ENCODE measurements around the gene GALNT17. TPM values are rescaled to one million over a fixed set of nuclear protein-coding genes. Genes with fewer than 3 reads are reported as not detected.

GALNT17 gene
- total and polyA plus RNA-seq, 2 experiments from 2014 or later: 2.3 to 4.6 TPM

DNA sequence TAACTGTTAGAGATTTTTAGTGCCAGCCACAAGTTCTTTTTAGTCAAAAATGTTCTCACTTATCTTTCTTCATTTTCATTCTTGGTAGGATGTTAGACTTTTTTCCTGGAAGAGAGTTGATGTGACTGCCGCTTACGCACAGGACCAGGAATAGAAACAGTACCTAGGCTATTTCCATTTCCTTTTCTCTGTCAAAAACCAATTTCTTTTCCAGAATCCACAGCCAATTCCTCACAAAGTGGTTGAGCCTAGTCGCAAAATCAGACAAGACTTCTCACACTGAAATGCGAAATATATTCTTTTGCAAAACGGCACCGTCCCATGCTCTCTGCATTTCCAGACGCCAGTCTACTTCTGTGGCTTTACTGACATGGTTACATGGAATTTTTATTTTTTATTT lies 394.2 kb downstream of the GALNT17 start:
- Histone ChIP-seq H3K36me3 (no peaks in the 10 kb centered on the region), H3K4me3 (no peak overlapping the region), H3K27me3 (no peaks in the 10 kb centered on the region), H3K27ac (no peak overlapping the region), H3K4me1 (ENCODE audit: low read depth) (no peaks in the 10 kb centered on the region), H3K9me3 (ENCODE audit: low read depth) (no peaks in the 10 kb centered on the region)
- DNase-seq (ENCODE audit: low read depth in 1 of 2, low spot score in 1 of 2): no peak
- TF ChIP-seq, protein P1, sequence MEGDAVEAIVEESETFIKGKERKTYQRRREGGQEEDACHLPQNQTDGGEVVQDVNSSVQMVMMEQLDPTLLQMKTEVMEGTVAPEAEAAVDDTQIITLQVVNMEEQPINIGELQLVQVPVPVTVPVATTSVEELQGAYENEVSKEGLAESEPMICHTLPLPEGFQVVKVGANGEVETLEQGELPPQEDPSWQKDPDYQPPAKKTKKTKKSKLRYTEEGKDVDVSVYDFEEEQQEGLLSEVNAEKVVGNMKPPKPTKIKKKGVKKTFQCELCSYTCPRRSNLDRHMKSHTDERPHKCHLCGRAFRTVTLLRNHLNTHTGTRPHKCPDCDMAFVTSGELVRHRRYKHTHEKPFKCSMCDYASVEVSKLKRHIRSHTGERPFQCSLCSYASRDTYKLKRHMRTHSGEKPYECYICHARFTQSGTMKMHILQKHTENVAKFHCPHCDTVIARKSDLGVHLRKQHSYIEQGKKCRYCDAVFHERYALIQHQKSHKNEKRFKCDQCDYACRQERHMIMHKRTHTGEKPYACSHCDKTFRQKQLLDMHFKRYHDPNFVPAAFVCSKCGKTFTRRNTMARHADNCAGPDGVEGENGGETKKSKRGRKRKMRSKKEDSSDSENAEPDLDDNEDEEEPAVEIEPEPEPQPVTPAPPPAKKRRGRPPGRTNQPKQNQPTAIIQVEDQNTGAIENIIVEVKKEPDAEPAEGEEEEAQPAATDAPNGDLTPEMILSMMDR (IDR thresholded peaks at IDR 0.05; ENCODE audit: low read depth, low read length): no peak

DNA sequence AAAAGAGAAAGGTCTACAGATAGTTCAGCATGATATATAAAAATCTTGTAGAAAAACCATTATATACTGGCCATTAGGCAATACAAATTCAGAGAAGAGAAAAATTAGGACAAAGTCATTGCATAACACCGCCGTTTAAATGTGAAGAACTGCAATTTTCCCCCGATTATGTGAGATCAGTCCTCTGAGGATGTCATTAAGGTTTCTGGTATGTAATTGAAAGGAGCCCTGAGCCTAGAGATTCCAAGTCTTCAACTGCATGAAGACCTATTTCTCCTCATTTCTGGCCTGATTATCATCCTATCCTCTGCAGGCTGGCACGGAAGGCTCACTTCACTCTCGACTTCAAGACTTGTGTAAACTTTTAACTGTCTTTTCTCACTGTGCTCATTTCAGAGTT lies 395.3 kb downstream of the GALNT17 start:
- H3K27me3 ChIP-seq: peaks cover 6% of the 10 kb centered on the region
- no peaks in the 10 kb centered on the region for H3K36me3 ChIP-seq
- H3K9me3 ChIP-seq (ENCODE audit: low read depth): no peaks in the 10 kb centered on the region
- no peak overlapping the region for H3K27ac ChIP-seq
- no peaks in the 10 kb centered on the region for H3K4me1 ChIP-seq (ENCODE audit: low read depth)
- no peak for DNase-seq (ENCODE audit: low read depth in 1 of 2, low spot score in 1 of 2)
- H3K4me3 ChIP-seq: no peak overlapping the region
- TF ChIP-seq, protein P1 (IDR thresholded peaks at IDR 0.05; ENCODE audit: low read depth, low read length): no peak

DNA sequence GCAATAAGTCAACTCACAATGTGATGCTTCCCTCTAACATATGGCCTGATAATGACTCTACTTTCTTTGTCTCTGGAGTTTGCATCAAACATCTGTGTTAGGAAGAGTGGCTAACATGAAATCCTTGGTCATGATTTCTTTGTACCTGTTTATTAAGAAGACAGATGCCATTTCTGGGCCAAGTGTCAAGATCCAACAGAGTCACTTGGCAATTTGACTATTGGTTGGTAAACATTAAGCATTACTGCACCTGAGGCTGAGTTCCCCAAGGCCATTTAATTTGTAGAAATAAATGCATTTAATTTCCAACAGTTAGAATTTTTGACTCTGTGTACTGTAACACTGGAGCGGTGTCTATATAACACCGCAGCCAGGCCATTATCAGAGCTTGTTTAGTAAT lies 403.7 kb downstream of the GALNT17 start:
- no peak overlapping the region for H3K27ac ChIP-seq
- no peak for DNase-seq (ENCODE audit: low read depth in 1 of 2, low spot score in 1 of 2)
- H3K4me1 ChIP-seq (ENCODE audit: low read depth): peaks cover 10% of the 10 kb centered on the region
- peaks cover 19% of the 10 kb centered on the region for H3K27me3 ChIP-seq
- H3K9me3 ChIP-seq (ENCODE audit: low read depth): no peaks in the 10 kb centered on the region
- no peaks in the 10 kb centered on the region for H3K36me3 ChIP-seq
- H3K4me3 ChIP-seq: no peak overlapping the region
- TF ChIP-seq, protein P1 (IDR thresholded peaks at IDR 0.05; ENCODE audit: low read depth, low read length): no peak

DNA sequence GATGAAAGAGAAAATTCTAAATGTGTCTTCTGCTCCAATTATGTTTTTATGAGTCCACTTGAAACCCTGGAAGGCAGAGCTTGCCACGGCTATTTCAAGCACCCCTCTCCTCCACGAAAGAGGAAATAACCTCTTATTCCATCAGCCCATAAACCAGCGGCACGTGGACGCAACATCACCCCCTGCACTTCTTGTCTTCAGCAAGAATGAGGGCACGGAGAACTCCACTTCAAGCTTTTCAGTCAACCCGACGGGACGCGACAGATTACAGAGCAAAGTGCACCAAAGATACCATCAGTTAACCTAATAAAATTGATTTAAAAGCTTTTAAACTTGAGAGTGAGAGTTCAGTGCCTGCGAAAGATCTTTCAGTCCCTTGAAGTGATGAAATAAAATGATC lies 406.3 kb downstream of the GALNT17 start:
- Histone ChIP-seq H3K27ac (no peak overlapping the region), H3K4me3 (no peak overlapping the region), H3K9me3 (ENCODE audit: low read depth) (no peaks in the 10 kb centered on the region), H3K4me1 (ENCODE audit: low read depth) (peaks cover 10% of the 10 kb centered on the region), H3K27me3 (peaks cover 16% of the 10 kb centered on the region), H3K36me3 (no peaks in the 10 kb centered on the region)
- DNase-seq (ENCODE audit: low read depth in 1 of 2, low spot score in 1 of 2): peak in 1 of 2 donors; percentile 83
- TF ChIP-seq, protein P1 (IDR thresholded peaks at IDR 0.05; ENCODE audit: low read depth, low read length): no peak

DNA sequence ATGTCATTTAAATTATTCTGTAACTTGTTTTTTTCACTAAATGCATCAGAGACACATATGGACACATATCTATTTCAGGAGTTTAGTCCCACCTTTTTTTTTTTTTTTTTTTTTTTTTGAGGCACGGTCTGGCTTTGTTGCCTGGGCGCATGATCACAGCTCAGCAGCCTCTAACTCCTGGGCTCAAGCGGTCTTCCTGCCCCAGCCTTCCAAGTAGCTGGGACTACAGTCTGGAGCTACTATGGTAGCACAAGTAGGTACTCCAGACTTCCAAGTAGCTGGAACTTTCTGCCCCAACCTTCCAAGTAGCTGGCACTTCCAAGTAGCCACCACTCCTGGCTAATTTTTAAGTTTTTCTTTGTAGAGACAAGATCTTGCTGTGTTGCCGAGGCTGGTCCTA lies 407.7 kb downstream of the GALNT17 start:
- Histone ChIP-seq H3K4me1 (ENCODE audit: low read depth) (peaks cover 10% of the 10 kb centered on the region), H3K27me3 (peaks cover 9% of the 10 kb centered on the region), H3K4me3 (no peak overlapping the region), H3K27ac (no peak overlapping the region), H3K9me3 (ENCODE audit: low read depth) (no peaks in the 10 kb centered on the region), H3K36me3 (no peaks in the 10 kb centered on the region)
- TF ChIP-seq, protein P1 (IDR thresholded peaks at IDR 0.05; ENCODE audit: low read depth, low read length): no peak
- DNase-seq (ENCODE audit: low read depth in 1 of 2, low spot score in 1 of 2): no peak
